ENCODE results near the gene TMPRSS6.

GRCh38 chr22:37080438-37080837 is 29.1 kb downstream of the TMPRSS6 start:
- TF ChIP-seq EZH2phosphoT487 (IDR thresholded peaks at IDR 0.05; ENCODE audit: insufficient read depth, low read depth) (no peak), EZH2 (IDR thresholded peaks at IDR 0.05; ENCODE audit: insufficient read depth, poor library complexity, severe bottlenecking) (no peak)
